GM12878 (cell line): ENCODE measurements around the gene KRTAP13-4. TPM values are rescaled to one million over a fixed set of nuclear protein-coding genes. Genes with fewer than 3 reads are reported as not detected.

Experiments used
- ATAC-seq: fragments of 200-7000 bp; cut with Tn5 transposase; 3 replicates; pipeline ENCODE4 v1.9.1; 2020; ENCODE audit warnings: mild to moderate bottlenecking, moderate library complexity
- BruUV-seq: library from RNA; stranded (reverse); fragments of 400-500 nt; replicated peaks from 2 replicates; lab custom pipeline; 2021; lab: Mats Ljungman, UMichigan
- CTCF ChIA-PET: fragments of 300-600 bp; sonication (Branson Sonifier 250); formaldehyde crosslinking; extraction: SDS; loops from one replicate; lab custom pipeline; 2021; ENCODE audit warnings: inconsistent platforms; lab: Yijun Ruan, JAX
- POLR2A ChIA-PET: fragments of 350-600 bp; formaldehyde crosslinking; extraction: SDS; loops from one replicate; lab custom pipeline; 2021; ENCODE audit warnings: inconsistent platforms; lab: Charles Lee
- RAD21 ChIA-PET: fragments of 300-600 bp; sonication (Branson Sonifier 250); formaldehyde crosslinking; loops from one replicate; lab custom pipeline; 2023; ENCODE audit warnings: antibody characterized with exemption; ENCODE audit not compliant: unreplicated experiment; lab: Charles Lee
- SMC1A ChIA-PET: fragments of 300-600 bp; sonication (Branson Sonifier 250); formaldehyde crosslinking; loops from one replicate; lab custom pipeline; 2023; ENCODE audit not compliant: unreplicated experiment, uncharacterized antibody; lab: Charles Lee
- DNase-seq: peaks from one replicate; pipeline ENCODE4 v3.0.0-alpha.2; 2011; ENCODE audit warnings: low read depth, low spot score
- FAIRE-seq: peaks from 3 replicates; lab custom pipeline; 2011; peaks lifted over from hg19 to GRCh38; lab: Jason Lieb, UNC
- H2AFZ ChIP-seq: 2 replicates; pipeline ENCODE4 v1.6.0; 2011; ENCODE audit warnings: low read depth, low read length, control low read depth; ENCODE audit not compliant: control insufficient read depth
- H3K27ac ChIP-seq: 2 replicates; pipeline ENCODE4 v1.5.1; 2011; ENCODE audit warnings: control low read depth; ENCODE audit not compliant: control insufficient read depth, insufficient read depth
- H3K27me3 ChIP-seq, 2 experiments: replicated peaks in 1 of 2; 2 replicates each; pipeline versions ENCODE4 v1.6.0 to v1.6.1; 2011; ENCODE audit warnings: low read length in 1 of 2; ENCODE audit not compliant: control insufficient read depth in 2 of 2, insufficient read depth in 2 of 2
- H3K36me3 ChIP-seq, 2 experiments: 2 replicates each; pipeline ENCODE4 v1.5.1; 2011; ENCODE audit warnings: low read length in 1 of 2; ENCODE audit not compliant: control insufficient read depth in 2 of 2, insufficient read depth in 2 of 2
- H3K4me1 ChIP-seq: 2 replicates; pipeline ENCODE4 v1.6.1; 2011; ENCODE audit warnings: mild to moderate bottlenecking, low read length, moderate library complexity, mixed read lengths; ENCODE audit not compliant: control insufficient read depth, insufficient read depth
- H3K4me2 ChIP-seq: 2 replicates; pipeline ENCODE4 v1.6.0; 2011; ENCODE audit warnings: control low read depth; ENCODE audit not compliant: control insufficient read depth, insufficient read depth
- H3K4me3 ChIP-seq: fragments of 200-600 bp; sonication (generic); 2 replicates; pipeline ENCODE4 v1.5.1; 2016
- H3K79me2 ChIP-seq: 2 replicates; pipeline ENCODE4 v1.6.0; 2011; ENCODE audit warnings: low read length; ENCODE audit not compliant: control insufficient read depth, insufficient read depth
- H3K9ac ChIP-seq: 2 replicates; pipeline ENCODE4 v1.8.0; 2011; ENCODE audit warnings: low read length, control low read depth, mixed read lengths; ENCODE audit not compliant: control insufficient read depth, insufficient read depth
- H3K9me3 ChIP-seq: replicated peaks from 3 replicates; pipeline ENCODE4 v1.5.1; 2011; ENCODE audit warnings: mild to moderate bottlenecking, low read length; ENCODE audit not compliant: control insufficient read depth, insufficient read depth
- H4K20me1 ChIP-seq: 2 replicates; pipeline ENCODE4 v1.6.0; 2011; ENCODE audit not compliant: control insufficient read depth, insufficient read depth
- BMI1 ChIP-seq: fragments of 450-650 bp; IDR thresholded peaks from 2 replicates; pipeline ENCODE4 v1.6.1; 2016; ENCODE audit warnings: mild to moderate bottlenecking, moderate library complexity, borderline replicate concordance
- NBN ChIP-seq: fragments of 450-650 bp; IDR thresholded peaks from 2 replicates; pipeline ENCODE4 v1.6.1; 2016
- RBBP5 ChIP-seq: fragments of 200-600 bp; sonication (generic); conservative IDR thresholded peaks from 2 replicates; pipeline ENCODE4 v1.6.1; 2016
- RELA ChIP-seq: fragments of 450-650 bp; IDR thresholded peaks from 2 replicates; pipeline ENCODE4 v1.8.0; 2014; ENCODE audit warnings: borderline replicate concordance; ENCODE audit not compliant: partially characterized antibody
- SIX5 ChIP-seq: IDR thresholded peaks from 2 replicates; pipeline ENCODE4 v1.6.1; 2011; ENCODE audit warnings: mild to moderate bottlenecking, low read depth, low read length, moderate library complexity; ENCODE audit not compliant: severe bottlenecking
- ZNF207 ChIP-seq: fragments of 450-650 bp; IDR thresholded peaks from 2 replicates; pipeline ENCODE4 v1.6.1; 2014; ENCODE audit warnings: antibody characterized with exemption, mild to moderate bottlenecking, borderline replicate concordance
- ZNF384 ChIP-seq: IDR thresholded peaks from 2 replicates; pipeline ENCODE4 v1.6.1; 2012; ENCODE audit warnings: low read depth, mild to moderate bottlenecking, low read length, improper control_type of control experiment, borderline replicate concordance
- in situ Hi-C: fragments of 300-500 bp; cut with MboI; formaldehyde crosslinking; loops from 9 replicates; pipeline ENCODE4 v1.14.3; 2018; ENCODE audit warnings: mixed read lengths
- intact Hi-C: fragments of 100-400 bp; cut with micrococcal nuclease; formaldehyde crosslinking; loops from one replicate; pipeline ENCODE4 v1.14.2; 2022; ENCODE audit not compliant: unreplicated experiment
- polyA plus RNA-seq, 11 experiments: library from polyadenylated mRNA; depleted of rRNA in 4 of 11; unstranded in 6 of 11; stranded (reverse) in 5 of 11; fragments of >200 nt; fragmentation: Nextera tagmentation in 4 of 11; fragmentation: Illumina TruSeq in 1 of 11; extraction: Ambion mirVana in 4 of 11; extraction: Trizol in 1 of 11; gene quantifications; 1 replicate in 1 of 11; 2 replicates in 10 of 11; pipeline versions ENCODE4 v1.2.1 to v1.2.3, GENCODE V29; 2011 to 2016; ENCODE audit warnings: inconsistent platforms in 2 of 11, missing spikeins in 2 of 11, low read depth in 1 of 11
- total RNA-seq, 4 experiments: library from RNA; depleted of rRNA in 3 of 4; stranded (reverse); fragments of >200 nt in 3 of 4; fragmentation: Illumina TruSeq in 1 of 4; extraction: Trizol in 1 of 4; gene quantifications; 2 replicates each; pipeline versions ENCODE4 v1.2.1 to v1.2.3, GENCODE V29; 2013 to 2021
- TF ChIP-seq, protein P1 (sequence below): fragments of 450-650 bp; IDR thresholded peaks from 2 replicates; pipeline ENCODE4 v1.6.1; 2017; ENCODE audit warnings: mild to moderate bottlenecking
- TF ChIP-seq, protein P2 (sequence below): fragments of 450-650 bp; conservative IDR thresholded peaks from 2 replicates; pipeline ENCODE4 v1.6.1; 2017; ENCODE audit warnings: mild to moderate bottlenecking, moderate library complexity
- TF ChIP-seq, protein P3 (sequence below): fragments of 450-650 bp; IDR thresholded peaks from 2 replicates; pipeline ENCODE4 v1.6.1; 2017; ENCODE audit warnings: mild to moderate bottlenecking, low read depth, inconsistent platforms; ENCODE audit not compliant: poor library complexity, severe bottlenecking
- TF ChIP-seq, protein P4 (sequence below): fragments of 450-650 bp; formaldehyde crosslinking; IDR thresholded peaks from 2 replicates; pipeline ENCODE4 v1.4.0; 2020; ENCODE audit warnings: mild to moderate bottlenecking, moderate library complexity
- TF ChIP-seq, protein P5 (sequence below): fragments of 450-650 bp; IDR thresholded peaks from 2 replicates; pipeline ENCODE4 v1.6.1; 2017; ENCODE audit warnings: borderline replicate concordance
- TF ChIP-seq, protein P6 (sequence below): IDR thresholded peaks from 2 replicates; pipeline ENCODE4 v1.6.1; 2012; ENCODE audit warnings: low read depth, low read length, improper control_type of control experiment

The KRTAP13-4 gene
- total and polyA plus RNA-seq, 10 of the 15 experiments (the other 5 are each of a cell fraction or from before 2014, with no cell fraction given), result not detected

DNA sequence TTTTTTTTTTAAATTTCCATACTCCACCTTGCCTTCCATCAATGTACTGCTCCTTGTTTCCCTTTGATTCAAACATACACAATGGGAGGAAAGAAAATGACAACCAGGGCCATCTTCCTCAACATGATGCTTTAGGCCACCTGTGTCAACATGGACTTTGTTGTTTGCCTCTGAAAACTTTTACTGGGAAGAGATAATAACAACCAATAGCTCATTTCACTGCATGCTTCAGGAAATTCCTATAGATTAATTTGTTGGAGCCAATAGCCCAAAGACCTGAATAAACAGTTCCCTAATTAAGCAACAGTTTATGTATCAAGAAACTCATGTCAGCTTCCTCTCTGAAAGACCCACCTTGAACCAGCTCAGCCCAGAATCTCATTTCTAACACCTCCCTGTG lies 13.2 kb downstream of the KRTAP13-4 start:
- intact Hi-C loops, result loop anchor here (10.0 kb wide), 1 partner anchor 62 kb away; the partner anchor contains the start of gene KRTAP19-5
- TF ChIP-seq, protein P1, sequence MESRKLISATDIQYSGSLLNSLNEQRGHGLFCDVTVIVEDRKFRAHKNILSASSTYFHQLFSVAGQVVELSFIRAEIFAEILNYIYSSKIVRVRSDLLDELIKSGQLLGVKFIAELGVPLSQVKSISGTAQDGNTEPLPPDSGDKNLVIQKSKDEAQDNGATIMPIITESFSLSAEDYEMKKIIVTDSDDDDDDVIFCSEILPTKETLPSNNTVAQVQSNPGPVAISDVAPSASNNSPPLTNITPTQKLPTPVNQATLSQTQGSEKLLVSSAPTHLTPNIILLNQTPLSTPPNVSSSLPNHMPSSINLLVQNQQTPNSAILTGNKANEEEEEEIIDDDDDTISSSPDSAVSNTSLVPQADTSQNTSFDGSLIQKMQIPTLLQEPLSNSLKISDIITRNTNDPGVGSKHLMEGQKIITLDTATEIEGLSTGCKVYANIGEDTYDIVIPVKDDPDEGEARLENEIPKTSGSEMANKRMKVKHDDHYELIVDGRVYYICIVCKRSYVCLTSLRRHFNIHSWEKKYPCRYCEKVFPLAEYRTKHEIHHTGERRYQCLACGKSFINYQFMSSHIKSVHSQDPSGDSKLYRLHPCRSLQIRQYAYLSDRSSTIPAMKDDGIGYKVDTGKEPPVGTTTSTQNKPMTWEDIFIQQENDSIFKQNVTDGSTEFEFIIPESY, result no peak
- TF ChIP-seq RELA (no peak), NBN (no peak), ZNF384 (no peak), RBBP5 (no peak), ZNF207 (no peak), SIX5 (no peak), BMI1 (no peak)
- TF ChIP-seq, protein P2, sequence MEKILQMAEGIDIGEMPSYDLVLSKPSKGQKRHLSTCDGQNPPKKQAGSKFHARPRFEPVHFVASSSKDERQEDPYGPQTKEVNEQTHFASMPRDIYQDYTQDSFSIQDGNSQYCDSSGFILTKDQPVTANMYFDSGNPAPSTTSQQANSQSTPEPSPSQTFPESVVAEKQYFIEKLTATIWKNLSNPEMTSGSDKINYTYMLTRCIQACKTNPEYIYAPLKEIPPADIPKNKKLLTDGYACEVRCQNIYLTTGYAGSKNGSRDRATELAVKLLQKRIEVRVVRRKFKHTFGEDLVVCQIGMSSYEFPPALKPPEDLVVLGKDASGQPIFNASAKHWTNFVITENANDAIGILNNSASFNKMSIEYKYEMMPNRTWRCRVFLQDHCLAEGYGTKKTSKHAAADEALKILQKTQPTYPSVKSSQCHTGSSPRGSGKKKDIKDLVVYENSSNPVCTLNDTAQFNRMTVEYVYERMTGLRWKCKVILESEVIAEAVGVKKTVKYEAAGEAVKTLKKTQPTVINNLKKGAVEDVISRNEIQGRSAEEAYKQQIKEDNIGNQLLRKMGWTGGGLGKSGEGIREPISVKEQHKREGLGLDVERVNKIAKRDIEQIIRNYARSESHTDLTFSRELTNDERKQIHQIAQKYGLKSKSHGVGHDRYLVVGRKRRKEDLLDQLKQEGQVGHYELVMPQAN, result no peak
- TF ChIP-seq, protein P3, sequence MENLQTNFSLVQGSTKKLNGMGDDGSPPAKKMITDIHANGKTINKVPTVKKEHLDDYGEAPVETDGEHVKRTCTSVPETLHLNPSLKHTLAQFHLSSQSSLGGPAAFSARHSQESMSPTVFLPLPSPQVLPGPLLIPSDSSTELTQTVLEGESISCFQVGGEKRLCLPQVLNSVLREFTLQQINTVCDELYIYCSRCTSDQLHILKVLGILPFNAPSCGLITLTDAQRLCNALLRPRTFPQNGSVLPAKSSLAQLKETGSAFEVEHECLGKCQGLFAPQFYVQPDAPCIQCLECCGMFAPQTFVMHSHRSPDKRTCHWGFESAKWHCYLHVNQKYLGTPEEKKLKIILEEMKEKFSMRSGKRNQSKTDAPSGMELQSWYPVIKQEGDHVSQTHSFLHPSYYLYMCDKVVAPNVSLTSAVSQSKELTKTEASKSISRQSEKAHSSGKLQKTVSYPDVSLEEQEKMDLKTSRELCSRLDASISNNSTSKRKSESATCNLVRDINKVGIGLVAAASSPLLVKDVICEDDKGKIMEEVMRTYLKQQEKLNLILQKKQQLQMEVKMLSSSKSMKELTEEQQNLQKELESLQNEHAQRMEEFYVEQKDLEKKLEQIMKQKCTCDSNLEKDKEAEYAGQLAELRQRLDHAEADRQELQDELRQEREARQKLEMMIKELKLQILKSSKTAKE, result no peak
- TF ChIP-seq, protein P4, sequence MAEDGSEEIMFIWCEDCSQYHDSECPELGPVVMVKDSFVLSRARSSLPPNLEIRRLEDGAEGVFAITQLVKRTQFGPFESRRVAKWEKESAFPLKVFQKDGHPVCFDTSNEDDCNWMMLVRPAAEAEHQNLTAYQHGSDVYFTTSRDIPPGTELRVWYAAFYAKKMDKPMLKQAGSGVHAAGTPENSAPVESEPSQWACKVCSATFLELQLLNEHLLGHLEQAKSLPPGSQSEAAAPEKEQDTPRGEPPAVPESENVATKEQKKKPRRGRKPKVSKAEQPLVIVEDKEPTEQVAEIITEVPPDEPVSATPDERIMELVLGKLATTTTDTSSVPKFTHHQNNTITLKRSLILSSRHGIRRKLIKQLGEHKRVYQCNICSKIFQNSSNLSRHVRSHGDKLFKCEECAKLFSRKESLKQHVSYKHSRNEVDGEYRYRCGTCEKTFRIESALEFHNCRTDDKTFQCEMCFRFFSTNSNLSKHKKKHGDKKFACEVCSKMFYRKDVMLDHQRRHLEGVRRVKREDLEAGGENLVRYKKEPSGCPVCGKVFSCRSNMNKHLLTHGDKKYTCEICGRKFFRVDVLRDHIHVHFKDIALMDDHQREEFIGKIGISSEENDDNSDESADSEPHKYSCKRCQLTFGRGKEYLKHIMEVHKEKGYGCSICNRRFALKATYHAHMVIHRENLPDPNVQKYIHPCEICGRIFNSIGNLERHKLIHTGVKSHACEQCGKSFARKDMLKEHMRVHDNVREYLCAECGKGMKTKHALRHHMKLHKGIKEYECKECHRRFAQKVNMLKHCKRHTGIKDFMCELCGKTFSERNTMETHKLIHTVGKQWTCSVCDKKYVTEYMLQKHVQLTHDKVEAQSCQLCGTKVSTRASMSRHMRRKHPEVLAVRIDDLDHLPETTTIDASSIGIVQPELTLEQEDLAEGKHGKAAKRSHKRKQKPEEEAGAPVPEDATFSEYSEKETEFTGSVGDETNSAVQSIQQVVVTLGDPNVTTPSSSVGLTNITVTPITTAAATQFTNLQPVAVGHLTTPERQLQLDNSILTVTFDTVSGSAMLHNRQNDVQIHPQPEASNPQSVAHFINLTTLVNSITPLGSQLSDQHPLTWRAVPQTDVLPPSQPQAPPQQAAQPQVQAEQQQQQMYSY (CRISPR knock-in tag), result no peak
- TF ChIP-seq, protein P5, sequence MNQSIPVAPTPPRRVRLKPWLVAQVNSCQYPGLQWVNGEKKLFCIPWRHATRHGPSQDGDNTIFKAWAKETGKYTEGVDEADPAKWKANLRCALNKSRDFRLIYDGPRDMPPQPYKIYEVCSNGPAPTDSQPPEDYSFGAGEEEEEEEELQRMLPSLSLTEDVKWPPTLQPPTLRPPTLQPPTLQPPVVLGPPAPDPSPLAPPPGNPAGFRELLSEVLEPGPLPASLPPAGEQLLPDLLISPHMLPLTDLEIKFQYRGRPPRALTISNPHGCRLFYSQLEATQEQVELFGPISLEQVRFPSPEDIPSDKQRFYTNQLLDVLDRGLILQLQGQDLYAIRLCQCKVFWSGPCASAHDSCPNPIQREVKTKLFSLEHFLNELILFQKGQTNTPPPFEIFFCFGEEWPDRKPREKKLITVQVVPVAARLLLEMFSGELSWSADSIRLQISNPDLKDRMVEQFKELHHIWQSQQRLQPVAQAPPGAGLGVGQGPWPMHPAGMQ, result no peak
- TF ChIP-seq, protein P6, sequence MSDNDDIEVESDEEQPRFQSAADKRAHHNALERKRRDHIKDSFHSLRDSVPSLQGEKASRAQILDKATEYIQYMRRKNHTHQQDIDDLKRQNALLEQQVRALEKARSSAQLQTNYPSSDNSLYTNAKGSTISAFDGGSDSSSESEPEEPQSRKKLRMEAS, result no peak
- POLR2A ChIA-PET, result no interaction called here

More for the DNA sequence above, 13.2 kb downstream of the KRTAP13-4 start:
- SMC1A ChIA-PET, result no interaction called here
- Histone ChIP-seq H3K36me3 (no peaks in the 10 kb centered on the region), H3K4me2 (no peak overlapping the region), H3K4me3 (no peak overlapping the region), H3K4me1 (no peaks in the 10 kb centered on the region), H3K27ac (no peak overlapping the region), H3K9me3 (no peaks in the 10 kb centered on the region), H4K20me1 (no peaks in the 10 kb centered on the region), H3K9ac (no peak overlapping the region), H3K79me2 (no peaks in the 10 kb centered on the region), H2AFZ (no peak overlapping the region), H3K27me3 (no peaks in the 10 kb centered on the region)
- DNase-seq (no peak), ATAC-seq (no peak), FAIRE-seq (no peak)
- BruUV-seq, result no TSS peak
- in situ Hi-C loops, result no loop called here
- RAD21 ChIA-PET, result no interaction called here
- CTCF ChIA-PET, result no interaction called here
